GM13977 (cell line): ENCODE data around the gene GPAT2.
A peak's percentile ranks its signal among the peaks of the same experiment; 100 is the strongest.
"Not testable (repeated sequence)": the region's sequence is repeated elsewhere in the genome, so short reads cannot be mapped to it uniquely, and the experiment has no call there.

ENCODE experiments used
- DNase-seq: peaks from one replicate; pipeline ENCODE4 v3.0.0; 2012; ENCODE audit warnings: low spot score
- in situ Hi-C: fragments of 300-500 bp; cut with MboI; formaldehyde crosslinking; loops from one replicate; pipeline ENCODE4 v1.12.0; 2022; ENCODE audit warnings: low sequenced_read_pairs, low pct_unique_long_range_greater_than_20kb, mixed read lengths, inconsistent platforms; ENCODE audit not compliant: unreplicated experiment
- TF ChIP-seq, protein P1 (sequence below): IDR thresholded peaks from 2 replicates; pipeline ENCODE4 v1.5.1; 2012; ENCODE audit warnings: mild to moderate bottlenecking, control low read depth; ENCODE audit not compliant: insufficient read depth; ENCODE audit errors: extremely low read depth, missing control alignments

Gene GPAT2

DNA sequence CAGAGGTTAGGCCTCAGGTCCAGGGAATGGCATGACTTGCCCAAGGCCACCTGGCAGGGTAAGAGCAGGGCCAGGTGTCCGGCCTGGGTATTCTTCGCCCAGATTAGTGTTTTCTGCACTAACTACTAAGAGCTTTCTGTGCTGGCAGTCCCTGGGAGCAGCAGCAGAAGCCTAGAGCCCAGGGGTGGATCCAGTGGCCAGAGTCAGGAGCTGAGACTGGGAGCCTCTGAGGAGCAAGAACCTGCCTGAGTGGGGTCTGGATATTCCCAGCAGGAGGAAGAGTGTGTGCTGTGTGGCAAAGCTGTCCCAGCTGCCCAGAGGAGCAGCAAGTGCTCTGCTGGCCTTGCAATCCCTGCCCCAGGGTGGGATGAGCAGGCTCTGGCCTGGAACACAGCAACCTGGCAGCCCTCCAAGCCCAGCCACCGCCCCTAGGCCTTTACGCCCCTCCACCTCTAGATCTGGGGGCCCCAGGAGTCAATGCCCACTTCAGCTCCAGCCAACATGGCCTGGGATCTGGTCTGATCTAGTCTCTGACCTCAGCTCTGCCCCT is 30.7 kb upstream of the GPAT2 start:
- TF ChIP-seq, protein P1, sequence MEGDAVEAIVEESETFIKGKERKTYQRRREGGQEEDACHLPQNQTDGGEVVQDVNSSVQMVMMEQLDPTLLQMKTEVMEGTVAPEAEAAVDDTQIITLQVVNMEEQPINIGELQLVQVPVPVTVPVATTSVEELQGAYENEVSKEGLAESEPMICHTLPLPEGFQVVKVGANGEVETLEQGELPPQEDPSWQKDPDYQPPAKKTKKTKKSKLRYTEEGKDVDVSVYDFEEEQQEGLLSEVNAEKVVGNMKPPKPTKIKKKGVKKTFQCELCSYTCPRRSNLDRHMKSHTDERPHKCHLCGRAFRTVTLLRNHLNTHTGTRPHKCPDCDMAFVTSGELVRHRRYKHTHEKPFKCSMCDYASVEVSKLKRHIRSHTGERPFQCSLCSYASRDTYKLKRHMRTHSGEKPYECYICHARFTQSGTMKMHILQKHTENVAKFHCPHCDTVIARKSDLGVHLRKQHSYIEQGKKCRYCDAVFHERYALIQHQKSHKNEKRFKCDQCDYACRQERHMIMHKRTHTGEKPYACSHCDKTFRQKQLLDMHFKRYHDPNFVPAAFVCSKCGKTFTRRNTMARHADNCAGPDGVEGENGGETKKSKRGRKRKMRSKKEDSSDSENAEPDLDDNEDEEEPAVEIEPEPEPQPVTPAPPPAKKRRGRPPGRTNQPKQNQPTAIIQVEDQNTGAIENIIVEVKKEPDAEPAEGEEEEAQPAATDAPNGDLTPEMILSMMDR = no peak
- in situ Hi-C loops = loop anchor here (25.0 kb wide), 1 partner anchor 1597 kb away; the partner anchor contains the start of genes ACTR1B and C2orf92
- DNase-seq = no peak

GRCh38 chr2:96064760-96065159 is 30.0 kb upstream of the GPAT2 start:
- in situ Hi-C loops = loop anchor here (25.0 kb wide), 1 partner anchor 1598 kb away; the partner anchor contains the start of genes ACTR1B and C2orf92
- DNase-seq = not testable (repeated sequence)

GRCh38 chr2:96064047-96064675 is 29.4 kb upstream of the GPAT2 start:
- not testable (repeated sequence) for DNase-seq
- in situ Hi-C loops = loop anchor here (25.0 kb wide), 1 partner anchor 1598 kb away; the partner anchor contains the start of genes ACTR1B and C2orf92

GRCh38 chr2:96063116-96063899 is 28.6 kb upstream of the GPAT2 start:
- not testable (repeated sequence) for DNase-seq
- TF ChIP-seq, protein P1 = peak; percentile 4
- in situ Hi-C loops = loop anchor here (25.0 kb wide), 1 partner anchor 1599 kb away; the partner anchor contains the start of genes ACTR1B and C2orf92

- not testable (repeated sequence) for DNase-seq
- in situ Hi-C loops = loop anchor here (25.0 kb wide), 1 partner anchor 1600 kb away; the partner anchor contains the start of genes ACTR1B and C2orf92
Observed at GRCh38 chr2:96062483-96062882, 27.8 kb upstream of the GPAT2 start.

DNA sequence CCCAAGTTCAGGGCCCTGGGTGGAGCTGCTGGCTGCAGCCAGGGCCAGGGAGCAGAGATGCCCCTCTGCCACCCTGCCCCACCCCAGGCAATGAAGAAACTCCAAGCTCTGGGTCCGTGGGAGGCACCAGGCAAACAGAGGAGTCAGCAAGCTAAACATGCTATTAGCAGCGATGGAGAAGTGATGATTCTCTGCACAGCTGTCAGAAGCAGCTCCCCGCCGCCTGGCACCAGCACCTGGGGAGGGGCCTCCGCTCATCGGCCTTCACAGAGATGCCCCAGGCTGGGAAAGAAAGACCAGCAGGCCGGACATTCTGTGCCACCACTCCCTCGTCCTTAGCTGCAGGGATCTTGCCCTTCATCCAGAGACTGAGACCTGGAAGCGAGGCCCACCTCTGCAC is 27.2 kb upstream of the GPAT2 start:
- in situ Hi-C loops = loop anchor here (25.0 kb wide), 1 partner anchor 1600 kb away; the partner anchor contains the start of genes ACTR1B and C2orf92
- DNase-seq = not testable (repeated sequence)

DNA sequence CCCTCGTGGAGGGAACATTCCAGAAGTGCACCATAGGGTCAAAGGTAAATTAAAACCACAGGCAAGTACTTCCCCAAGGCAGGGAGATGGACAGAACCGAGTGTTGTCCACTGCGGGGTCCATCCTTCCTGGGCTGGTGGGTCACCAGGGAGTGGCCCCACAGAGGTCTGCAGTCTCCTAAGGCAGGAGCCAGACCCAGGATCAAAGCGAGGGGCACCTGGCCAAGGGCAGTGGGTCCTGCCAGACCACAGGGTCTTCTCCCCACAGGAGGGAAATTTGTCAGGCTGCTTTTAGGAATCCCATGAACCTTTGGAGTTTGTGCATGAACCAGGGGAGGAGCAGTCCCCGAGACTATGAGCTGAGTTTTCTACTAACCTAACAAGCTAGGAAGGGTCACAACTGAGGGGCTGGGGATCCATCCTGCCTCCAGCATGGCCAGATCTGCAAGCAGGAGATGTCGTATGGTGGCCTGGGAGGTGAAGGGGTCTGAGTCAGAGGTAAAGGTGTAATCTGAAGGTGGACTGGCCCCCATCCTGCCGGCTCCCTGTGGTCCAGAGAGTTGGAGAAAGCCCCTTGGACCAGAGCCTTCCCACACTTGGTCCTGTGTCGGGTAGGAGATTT is 26.6 kb upstream of the GPAT2 start:
- not testable (repeated sequence) for DNase-seq
- in situ Hi-C loops = loop anchor here (25.0 kb wide), 1 partner anchor 1601 kb away; the partner anchor contains the start of genes ACTR1B and C2orf92

DNA sequence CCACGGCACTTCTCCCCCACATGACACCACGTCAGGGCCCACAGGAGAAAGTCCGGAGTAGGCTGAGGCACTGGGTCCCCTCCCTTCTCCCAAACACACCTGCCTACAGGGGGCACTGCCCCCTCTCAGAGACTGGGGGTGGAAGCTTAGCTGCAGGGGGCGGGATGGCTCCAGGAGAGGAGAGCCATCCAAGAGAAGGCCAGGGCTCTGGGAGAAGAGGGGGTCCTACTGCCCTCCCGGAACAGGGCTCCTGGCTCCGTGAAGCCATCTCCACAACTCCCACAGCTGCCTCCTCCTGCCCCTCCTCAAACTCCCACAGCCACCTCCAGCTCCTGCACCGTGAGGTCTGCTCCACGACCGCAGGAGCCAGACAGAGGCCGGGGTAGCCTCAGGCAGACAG is 25.6 kb upstream of the GPAT2 start:
- not testable (repeated sequence) for DNase-seq
- in situ Hi-C loops = loop anchor here (25.0 kb wide), 1 partner anchor 1602 kb away; the partner anchor contains the start of genes ACTR1B and C2orf92

- not testable (repeated sequence) for DNase-seq
- in situ Hi-C loops = loop anchor here (25.0 kb wide), 1 partner anchor 1603 kb away; the partner anchor contains the start of genes ACTR1B and C2orf92
Observed at GRCh38 chr2:96059443-96059842, 24.7 kb upstream of the GPAT2 start.

GRCh38 chr2:96055830-96056229 is 21.1 kb upstream of the GPAT2 start:
- not testable (repeated sequence) for DNase-seq
- in situ Hi-C loops = loop anchor here (25.0 kb wide), 1 partner anchor 1606 kb away; the partner anchor contains the start of genes ACTR1B and C2orf92

GRCh38 chr2:96054537-96054936 is 19.8 kb upstream of the GPAT2 start:
- not testable (repeated sequence) for DNase-seq
- in situ Hi-C loops = loop anchor here (25.0 kb wide), 1 partner anchor 1608 kb away; the partner anchor contains the start of genes ACTR1B and C2orf92

GRCh38 chr2:96053385-96053784 is 18.7 kb upstream of the GPAT2 start:
- DNase-seq = not testable (repeated sequence)
- in situ Hi-C loops = loop anchor here (25.0 kb wide), 1 partner anchor 1609 kb away; the partner anchor contains the start of genes ACTR1B and C2orf92

DNA sequence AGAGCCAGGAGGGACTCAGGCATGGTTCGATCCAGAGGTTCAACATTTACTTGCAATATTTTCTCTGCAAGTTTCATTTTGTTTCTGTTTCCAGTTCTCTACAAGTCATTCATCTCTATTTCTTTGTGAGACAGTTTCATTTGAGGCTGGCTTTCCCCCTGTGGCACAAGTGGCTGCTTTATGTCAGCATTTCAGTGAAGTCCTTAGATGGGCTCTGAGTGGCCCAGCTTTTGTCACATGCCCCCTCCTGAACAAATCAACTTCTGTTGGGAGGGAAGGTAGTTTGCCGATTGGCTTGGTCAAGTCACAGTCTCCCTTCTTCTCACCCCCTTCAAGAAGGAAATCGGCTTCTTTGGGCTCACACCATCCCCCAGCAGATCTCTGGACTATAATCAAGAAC is 17.9 kb upstream of the GPAT2 start:
- in situ Hi-C loops = loop anchor here (25.0 kb wide), 1 partner anchor 1610 kb away; the partner anchor contains the start of genes ACTR1B and C2orf92
- DNase-seq = not testable (repeated sequence)

GRCh38 chr2:96049917-96050262 is 15.2 kb upstream of the GPAT2 start:
- not testable (repeated sequence) for DNase-seq
- in situ Hi-C loops = loop anchor here (25.0 kb wide), 1 partner anchor 1612 kb away; the partner anchor contains the start of genes ACTR1B and C2orf92
